Measurements from ENCODE around the gene DNAH17. TPM values are rescaled to one million over a fixed set of nuclear protein-coding genes. Genes with fewer than 3 reads are reported as not detected.

Gene DNAH17
- total RNA-seq, 1 donor from 2014 or later: 0.54 TPM

GRCh38 chr17:78621720-78622490, 44.7 kb upstream of the DNAH17 start:
- H3K27ac Mint-ChIP-seq (ENCODE audit: unreplicated experiment): no peak overlapping the region
- no peak overlapping the region for H3K4me3 Mint-ChIP-seq (ENCODE audit: unreplicated experiment)
- H3K9me3 Mint-ChIP-seq (ENCODE audit: unreplicated experiment): peaks cover 7% of the 10 kb centered on the region
- no peaks in the 10 kb centered on the region for H3K36me3 Mint-ChIP-seq (ENCODE audit: unreplicated experiment)
- no peak for DNase-seq (ENCODE audit: extremely low spot score, unreplicated experiment)
- H3K27me3 Mint-ChIP-seq (ENCODE audit: unreplicated experiment): no peaks in the 10 kb centered on the region
- TF ChIP-seq CTCF (IDR thresholded peaks at IDR 0.05): no peak
- H3K4me1 Mint-ChIP-seq (ENCODE audit: unreplicated experiment): peaks cover 22% of the 10 kb centered on the region

GRCh38 chr17:78620099-78620498, 42.9 kb upstream of the DNAH17 start:
- Mint-ChIP-seq H3K9me3 (ENCODE audit: unreplicated experiment) (peaks cover 7% of the 10 kb centered on the region), H3K27ac (ENCODE audit: unreplicated experiment) (no peak overlapping the region), H3K4me1 (ENCODE audit: unreplicated experiment) (peaks cover 22% of the 10 kb centered on the region), H3K36me3 (ENCODE audit: unreplicated experiment) (no peaks in the 10 kb centered on the region), H3K4me3 (ENCODE audit: unreplicated experiment) (no peak overlapping the region), H3K27me3 (ENCODE audit: unreplicated experiment) (no peaks in the 10 kb centered on the region)
- DNase-seq (ENCODE audit: extremely low spot score, unreplicated experiment): no peak
- no peak for TF ChIP-seq CTCF (IDR thresholded peaks at IDR 0.05)

GRCh38 chr17:78619334-78619733, 42.1 kb upstream of the DNAH17 start:
- H3K4me1 Mint-ChIP-seq (ENCODE audit: unreplicated experiment): peaks cover 22% of the 10 kb centered on the region
- no peaks in the 10 kb centered on the region for H3K36me3 Mint-ChIP-seq (ENCODE audit: unreplicated experiment)

GRCh38 chr17:78618264-78619066, 41.3 kb upstream of the DNAH17 start:
- Mint-ChIP-seq H3K9me3 (ENCODE audit: unreplicated experiment) (peaks cover 7% of the 10 kb centered on the region), H3K27me3 (ENCODE audit: unreplicated experiment) (no peaks in the 10 kb centered on the region), H3K27ac (ENCODE audit: unreplicated experiment) (no peak overlapping the region), H3K4me1 (ENCODE audit: unreplicated experiment) (peaks cover 20% of the 10 kb centered on the region), H3K4me3 (ENCODE audit: unreplicated experiment) (no peak overlapping the region), H3K36me3 (ENCODE audit: unreplicated experiment) (no peaks in the 10 kb centered on the region)
- TF ChIP-seq CTCF (IDR thresholded peaks at IDR 0.05): no peak
- DNase-seq (ENCODE audit: extremely low spot score, unreplicated experiment): no peak

More at GRCh38 chr17:78619334-78619733, 42.1 kb upstream of the DNAH17 start:
- DNase-seq (ENCODE audit: extremely low spot score, unreplicated experiment): no peak
- H3K4me3 Mint-ChIP-seq (ENCODE audit: unreplicated experiment): no peak overlapping the region
- no peak overlapping the region for H3K27ac Mint-ChIP-seq (ENCODE audit: unreplicated experiment)
- H3K9me3 Mint-ChIP-seq (ENCODE audit: unreplicated experiment): peaks cover 7% of the 10 kb centered on the region
- no peaks in the 10 kb centered on the region for H3K27me3 Mint-ChIP-seq (ENCODE audit: unreplicated experiment)
- TF ChIP-seq CTCF (IDR thresholded peaks at IDR 0.05): no peak

- Mint-ChIP-seq H3K27me3 (ENCODE audit: unreplicated experiment) (no peaks in the 10 kb centered on the region), H3K4me3 (ENCODE audit: unreplicated experiment) (no peak overlapping the region), H3K9me3 (ENCODE audit: unreplicated experiment) (peaks cover 7% of the 10 kb centered on the region), H3K27ac (ENCODE audit: unreplicated experiment) (peak overlapping the region; percentile 70), H3K4me1 (ENCODE audit: unreplicated experiment) (peaks cover 20% of the 10 kb centered on the region), H3K36me3 (ENCODE audit: unreplicated experiment) (no peaks in the 10 kb centered on the region)
- TF ChIP-seq CTCF (IDR thresholded peaks at IDR 0.05): no peak
- DNase-seq (ENCODE audit: extremely low spot score, unreplicated experiment): no peak
Observed at GRCh38 chr17:78617511-78618061, 40.4 kb upstream of the DNAH17 start.

All from osteocyte (in vitro differentiated cells).